Testis (tissue), 3 donors: ENCODE results near the gene RASSF3. TPM values are rescaled to one million over a fixed set of nuclear protein-coding genes. Genes with fewer than 3 reads are reported as not detected.

Experiments
- DNase-seq: peaks from one replicate; pipeline ENCODE4 v3.0.0-alpha.2; 2019
- H3K27ac ChIP-seq, 2 donors: fragments of 200-600 bp; sonication (generic); one replicate each; pipeline ENCODE4 v1.5.1; 2019
- H3K27me3 ChIP-seq: fragments of 200-600 bp; sonication (generic); one replicate; pipeline ENCODE4 v1.5.1; 2019
- H3K36me3 ChIP-seq: fragments of 200-600 bp; sonication (generic); one replicate; pipeline ENCODE4 v1.5.1; 2017; ENCODE audit warnings: low read depth; ENCODE audit errors: missing control alignments
- H3K4me1 ChIP-seq: fragments of 200-600 bp; sonication (generic); one replicate; pipeline ENCODE4 v1.5.1; 2019
- H3K4me3 ChIP-seq, 2 donors: fragments of 200-600 bp; sonication (generic); one replicate each; pipeline ENCODE4 v1.5.1; 2017 to 2019
- H3K9me3 ChIP-seq: fragments of 200-600 bp; sonication (generic); one replicate; pipeline ENCODE4 v1.5.1; 2017
- POLR2A ChIP-seq: fragments of 450-650 bp; IDR thresholded peaks from one replicate; pipeline ENCODE4 v1.6.1; 2017; ENCODE audit warnings: antibody characterized with exemption, mild to moderate bottlenecking, moderate library complexity
- WGBS, 2 donors: methylation state at CpG; one replicate each; pipeline ENCODE4 v1.1.5; 2018; 5-methylcytosine and 5-hydroxymethylcytosine counted together
- intact Hi-C: fragments of 100-400 bp; cut with DNase I; formaldehyde crosslinking; loops from one replicate; pipeline ENCODE4 v1.15.1; 2023; ENCODE audit warnings: low total_unique reads
- polyA plus RNA-seq: library from polyadenylated mRNA; stranded (reverse); fragments of 350-450 nt; fragmentation: Illumina TruSeq; extraction: RNeasy Lipid Tissue Mini Kit (QIAGEN cat#74804); gene quantifications from one replicate; pipeline ENCODE4 v1.2.3, GENCODE V29; 2014; ENCODE audit warnings: low read depth, low replicate concordance; ENCODE audit not compliant: insufficient read depth
- total RNA-seq, 2 donors: library from RNA; depleted of rRNA; stranded (reverse); fragments of >200 nt; gene quantifications; one replicate each; pipeline ENCODE4 v1.2.3, GENCODE V29; 2016
- TF ChIP-seq, protein P1 (sequence below), 3 experiments: fragments of 450-650 bp in 2 of 3; fragments of 200-600 bp in 1 of 3; sonication (generic) in 1 of 3; IDR thresholded peaks; one replicate each; pipeline ENCODE4 v1.5.1; 2016 to 2019; ENCODE audit warnings: antibody characterized with exemption in 3 of 3, mild to moderate bottlenecking in 2 of 3, moderate library complexity in 1 of 3

Gene RASSF3
- total and polyA plus RNA-seq, 3 donors from 2014 or later = 20.3 to 27.5 (median 26.4) TPM

DNA sequence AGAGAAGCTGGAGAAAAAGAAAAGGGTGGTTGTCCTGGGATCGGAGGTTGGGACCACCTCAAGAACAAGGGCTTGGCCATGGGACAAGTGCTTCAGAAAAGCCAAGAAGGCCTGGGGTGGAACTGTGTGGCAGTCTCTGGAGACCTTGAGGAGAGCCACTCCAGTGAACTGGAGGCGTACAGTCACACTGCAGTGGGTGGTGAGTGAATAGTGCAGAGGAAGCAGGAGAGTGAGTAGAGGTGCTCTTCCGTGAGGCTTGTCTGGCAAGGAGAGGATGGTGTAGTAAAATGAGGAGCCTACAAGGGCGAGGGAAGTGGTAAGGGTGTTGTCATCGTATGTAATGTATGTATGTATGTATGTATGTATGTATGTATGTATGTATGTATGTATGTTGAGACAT lies 20.9 kb downstream of the RASSF3 start:
- H3K36me3 ChIP-seq = no peaks in the 10 kb centered on the region
- H3K4me1 ChIP-seq = peaks cover 3% of the 10 kb centered on the region
- DNase-seq = no peak
- intact Hi-C loops = no loop called here
- H3K27ac ChIP-seq = no peak overlapping the region
- WGBS, 2 donors = 93% methylated on average over 5 of the region's 5 CpGs
- no peaks in the 10 kb centered on the region for H3K27me3 ChIP-seq
- no peaks in the 10 kb centered on the region for H3K9me3 ChIP-seq
- TF ChIP-seq, protein P1, sequence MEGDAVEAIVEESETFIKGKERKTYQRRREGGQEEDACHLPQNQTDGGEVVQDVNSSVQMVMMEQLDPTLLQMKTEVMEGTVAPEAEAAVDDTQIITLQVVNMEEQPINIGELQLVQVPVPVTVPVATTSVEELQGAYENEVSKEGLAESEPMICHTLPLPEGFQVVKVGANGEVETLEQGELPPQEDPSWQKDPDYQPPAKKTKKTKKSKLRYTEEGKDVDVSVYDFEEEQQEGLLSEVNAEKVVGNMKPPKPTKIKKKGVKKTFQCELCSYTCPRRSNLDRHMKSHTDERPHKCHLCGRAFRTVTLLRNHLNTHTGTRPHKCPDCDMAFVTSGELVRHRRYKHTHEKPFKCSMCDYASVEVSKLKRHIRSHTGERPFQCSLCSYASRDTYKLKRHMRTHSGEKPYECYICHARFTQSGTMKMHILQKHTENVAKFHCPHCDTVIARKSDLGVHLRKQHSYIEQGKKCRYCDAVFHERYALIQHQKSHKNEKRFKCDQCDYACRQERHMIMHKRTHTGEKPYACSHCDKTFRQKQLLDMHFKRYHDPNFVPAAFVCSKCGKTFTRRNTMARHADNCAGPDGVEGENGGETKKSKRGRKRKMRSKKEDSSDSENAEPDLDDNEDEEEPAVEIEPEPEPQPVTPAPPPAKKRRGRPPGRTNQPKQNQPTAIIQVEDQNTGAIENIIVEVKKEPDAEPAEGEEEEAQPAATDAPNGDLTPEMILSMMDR (IDR thresholded peaks at IDR 0.05) = no peak
- no peak overlapping the region for H3K4me3 ChIP-seq

DNA sequence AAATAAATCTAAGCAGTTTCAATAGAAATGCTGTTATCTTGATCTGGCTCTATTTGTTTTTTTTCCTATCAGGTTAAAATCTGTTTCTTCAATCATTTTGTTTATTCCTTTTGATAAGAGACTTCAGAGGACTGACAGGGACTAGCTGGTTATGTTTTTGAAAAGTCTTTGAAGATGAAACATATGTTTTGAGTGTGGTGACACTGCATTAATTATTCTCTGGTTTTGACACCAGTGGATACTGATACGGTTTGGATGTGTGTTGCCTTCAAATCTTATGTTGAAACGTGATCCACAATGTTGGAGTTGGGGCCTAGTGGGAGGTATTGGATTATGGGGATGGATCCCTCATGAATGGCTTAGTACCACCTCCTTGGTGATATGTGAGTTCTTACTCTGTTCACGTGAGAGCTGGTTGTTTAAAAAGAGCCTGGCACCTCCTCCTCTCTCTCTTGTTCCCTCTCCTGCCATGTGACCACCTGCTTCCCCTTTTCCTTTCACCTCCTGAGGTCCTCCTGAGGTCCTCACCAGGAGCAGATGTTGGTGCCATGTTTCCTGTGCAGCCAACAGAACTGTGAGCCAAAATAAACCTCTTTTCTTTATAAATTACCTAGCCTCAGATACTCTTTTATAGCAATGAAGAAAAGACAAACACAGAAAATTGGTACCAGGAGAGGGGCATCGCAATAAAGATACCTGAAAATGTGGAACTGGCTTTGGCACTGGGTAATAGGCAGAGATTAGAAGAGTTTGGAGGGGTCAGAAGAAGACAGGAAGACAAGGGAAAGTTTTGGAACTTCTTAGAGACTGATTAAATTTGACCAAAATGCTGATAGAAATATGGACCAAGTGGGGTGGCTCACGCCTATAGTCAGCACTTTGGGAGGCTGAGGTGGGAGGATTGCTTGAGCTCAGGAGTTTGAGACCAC lies 23.0 kb downstream of the RASSF3 start:
- 85 to 88% methylated on average over 5 of the region's 5 CpGs for WGBS, 2 donors
- H3K4me1 ChIP-seq = no peaks in the 10 kb centered on the region

DNA sequence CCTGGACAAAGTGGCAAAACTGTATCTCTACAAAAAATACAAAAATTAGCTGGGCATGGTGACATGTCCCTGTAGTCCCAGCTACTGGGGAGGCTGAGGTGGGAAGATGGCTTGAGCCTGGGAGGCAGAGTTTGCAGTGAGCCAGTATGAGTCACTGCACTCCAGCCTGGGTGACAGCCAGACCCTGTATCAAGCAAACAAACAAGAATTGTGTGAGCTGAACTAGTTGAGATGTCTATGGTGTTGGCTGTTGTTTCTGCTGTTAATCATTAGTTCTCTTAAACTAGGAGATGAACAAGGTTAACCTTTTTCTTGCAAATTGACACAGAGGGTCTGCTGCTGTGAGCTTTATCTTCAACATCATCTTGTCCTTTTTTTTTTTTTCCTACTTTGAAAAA lies 23.6 kb downstream of the RASSF3 start:
- Histone ChIP-seq H3K4me3 (no peak overlapping the region), H3K4me1 (no peaks in the 10 kb centered on the region), H3K27me3 (no peaks in the 10 kb centered on the region), H3K36me3 (no peaks in the 10 kb centered on the region), H3K9me3 (no peaks in the 10 kb centered on the region), H3K27ac (no peak overlapping the region)
- intact Hi-C loops = no loop called here
- no peak for TF ChIP-seq POLR2A
- TF ChIP-seq, protein P1 (IDR thresholded peaks at IDR 0.05) = no peak
- DNase-seq = no peak

More for the DNA sequence above, 23.0 kb downstream of the RASSF3 start:
- TF ChIP-seq, protein P1 (IDR thresholded peaks at IDR 0.05) = no peak
- TF ChIP-seq POLR2A = no peak
- intact Hi-C loops = no loop called here
- no peak for DNase-seq
- Histone ChIP-seq H3K27me3 (no peaks in the 10 kb centered on the region), H3K4me3 (no peak overlapping the region), H3K27ac (no peak overlapping the region), H3K36me3 (no peaks in the 10 kb centered on the region), H3K9me3 (no peaks in the 10 kb centered on the region)

DNA sequence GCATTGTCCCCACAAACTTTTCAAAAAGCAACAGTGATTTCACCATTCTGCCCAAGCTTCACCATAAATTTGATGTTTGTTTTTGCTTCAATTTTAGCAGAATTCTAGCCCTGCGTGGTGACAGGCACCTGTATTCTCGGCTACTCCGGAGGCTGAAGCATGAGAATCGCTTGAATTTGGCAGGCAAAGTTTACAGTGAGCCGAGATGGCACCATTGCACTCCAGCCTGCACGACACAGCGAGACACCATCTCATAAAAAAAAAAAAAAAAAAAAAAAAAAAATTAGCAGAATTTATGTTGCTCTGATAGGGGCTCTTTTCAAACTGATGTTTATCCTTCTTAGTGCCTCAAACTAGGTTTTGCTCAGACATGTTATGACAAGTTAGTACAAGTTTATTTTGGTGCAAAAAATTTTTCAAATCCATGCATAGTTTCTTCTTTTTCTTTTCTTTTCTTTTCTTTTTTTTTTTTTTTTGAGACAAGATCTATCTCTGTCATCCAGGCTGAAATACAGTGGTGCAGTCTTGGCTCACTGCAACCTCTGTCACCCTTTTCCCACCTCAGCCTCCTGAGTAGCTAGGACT lies 24.3 kb downstream of the RASSF3 start:
- TF ChIP-seq, protein P1 (IDR thresholded peaks at IDR 0.05) = no peak
- TF ChIP-seq POLR2A = no peak

More for the DNA sequence above, 24.3 kb downstream of the RASSF3 start:
- Histone ChIP-seq H3K27me3 (no peaks in the 10 kb centered on the region), H3K4me1 (no peaks in the 10 kb centered on the region), H3K9me3 (no peaks in the 10 kb centered on the region), H3K36me3 (no peaks in the 10 kb centered on the region), H3K27ac (no peak overlapping the region), H3K4me3 (no peak overlapping the region)
- 94 to 95% methylated on average over 7 of the region's 7 CpGs for WGBS, 2 donors
- no peak for DNase-seq
- intact Hi-C loops = no loop called here
